Smooth muscle cell (in vitro differentiated cells): ENCODE measurements around the gene PID1. TPM values are rescaled to one million over a fixed set of nuclear protein-coding genes. Genes with fewer than 3 reads are reported as not detected.

ENCODE experiments used
- DNase-seq: peaks from one replicate; lab custom pipeline; 2025; ENCODE audit not compliant: unreplicated experiment; lab: John Stamatoyannopoulos, UW
- H2AFZ ChIP-seq: fragments of 200-600 bp; sonication (generic); 2 replicates; pipeline ENCODE4 v1.6.0; 2016; ENCODE audit warnings: antibody characterized with exemption, low read depth, mild to moderate bottlenecking
- H3F3A ChIP-seq: fragments of 200-600 bp; sonication (generic); 2 replicates; pipeline ENCODE4 v1.6.0; 2017; ENCODE audit warnings: antibody characterized with exemption, low read depth
- H3K27ac ChIP-seq: fragments of 200-600 bp; sonication (generic); 2 replicates; pipeline ENCODE4 v1.5.1; 2016; ENCODE audit warnings: low read depth, mild to moderate bottlenecking
- H3K27me3 ChIP-seq: fragments of 200-600 bp; sonication (generic); 2 replicates; pipeline ENCODE4 v1.6.1; 2016; ENCODE audit warnings: low read depth, mild to moderate bottlenecking
- H3K36me3 ChIP-seq: fragments of 200-600 bp; sonication (generic); 2 replicates; pipeline ENCODE4 v1.5.1; 2016; ENCODE audit warnings: low read depth
- H3K4me1 ChIP-seq: fragments of 200-600 bp; sonication (generic); 2 replicates; pipeline ENCODE4 v1.5.1; 2016; ENCODE audit warnings: low read depth
- H3K4me2 ChIP-seq: fragments of 200-600 bp; sonication (generic); 2 replicates; pipeline ENCODE4 v1.6.0; 2016; ENCODE audit warnings: mild to moderate bottlenecking
- H3K4me3 ChIP-seq: fragments of 200-600 bp; sonication (generic); 2 replicates; pipeline ENCODE4 v1.5.1; 2016; ENCODE audit warnings: mild to moderate bottlenecking
- H3K79me2 ChIP-seq: fragments of 200-600 bp; sonication (generic); 2 replicates; pipeline ENCODE4 v1.6.0; 2016; ENCODE audit warnings: low read depth, mild to moderate bottlenecking
- H3K9ac ChIP-seq: fragments of 200-600 bp; sonication (generic); 2 replicates; pipeline ENCODE4 v1.6.0; 2016; ENCODE audit warnings: low read depth
- H3K9me3 ChIP-seq: fragments of 200-600 bp; sonication (generic); replicated peaks from 2 replicates; pipeline ENCODE4 v1.5.1; 2016; ENCODE audit warnings: low read depth
- H4K20me1 ChIP-seq: fragments of 200-600 bp; sonication (generic); 2 replicates; pipeline ENCODE4 v1.6.0; 2016; ENCODE audit warnings: low read depth
- WGBS: methylation state at CpG from one replicate; pipeline ENCODE4 v1.1.7; 2016; ENCODE audit warnings: low lambda C conversion rate; 5-methylcytosine and 5-hydroxymethylcytosine counted together
- polyA plus RNA-seq: library from polyadenylated mRNA; unstranded; fragments of >200 nt; fragmentation: Nextera tagmentation; extraction: Ambion mirVana; gene quantifications from 2 replicates; pipeline ENCODE4 v1.2.1, GENCODE V29; 2016
- total RNA-seq: library from RNA; depleted of rRNA; stranded (reverse); fragments of >200 nt; gene quantifications from 2 replicates; pipeline ENCODE4 v1.2.3, GENCODE V29; 2014
- TF ChIP-seq, protein P1 (sequence below): fragments of 200-600 bp; sonication (generic); IDR thresholded peaks from 2 replicates; pipeline ENCODE4 v1.5.1; 2017; ENCODE audit warnings: borderline replicate concordance, mild to moderate bottlenecking, antibody characterized with exemption; ENCODE audit not compliant: insufficient read depth, poor library complexity, severe bottlenecking

The PID1 gene
- total and polyA plus RNA-seq, 2 experiments from 2014 or later: 18.1 to 45.3 TPM

- no peak for DNase-seq
- H3K4me3 ChIP-seq: no peak overlapping the region
These were observed 11.9 kb upstream of the PID1 start for GRCh38 chr2:229282758-229283546.

DNA sequence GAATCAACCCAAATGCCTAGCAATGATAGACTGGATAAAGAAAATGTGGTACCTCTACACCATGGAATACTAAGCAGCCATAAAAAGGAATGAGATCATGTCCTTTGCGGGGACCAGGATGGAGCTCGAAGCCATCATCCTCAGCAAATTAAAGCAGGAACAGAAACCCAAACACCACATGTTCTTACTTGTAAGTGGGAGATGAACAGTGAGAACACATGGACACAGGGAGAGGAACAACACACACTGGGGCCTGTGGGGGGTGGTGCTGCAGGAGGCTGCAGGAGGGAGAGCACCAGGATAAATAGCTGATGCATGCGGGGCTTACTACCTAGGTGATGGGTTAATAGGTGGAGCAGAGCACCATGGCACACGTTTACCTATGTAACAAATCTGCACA lies 8.4 kb upstream of the PID1 start:
- Histone ChIP-seq H3K36me3 (no peaks in the 10 kb centered on the region), H3K4me1 (no peaks in the 10 kb centered on the region), H3K27ac (no peak overlapping the region), H3K4me3 (no peak overlapping the region), H3K9me3 (no peaks in the 10 kb centered on the region), H3K9ac (no peak overlapping the region), H4K20me1 (no peaks in the 10 kb centered on the region), H3F3A (no peaks in the 10 kb centered on the region), H3K27me3 (no peaks in the 10 kb centered on the region), H3K4me2 (no peak overlapping the region), H2AFZ (no peak overlapping the region), H3K79me2 (no peaks in the 10 kb centered on the region)
- TF ChIP-seq, protein P1, sequence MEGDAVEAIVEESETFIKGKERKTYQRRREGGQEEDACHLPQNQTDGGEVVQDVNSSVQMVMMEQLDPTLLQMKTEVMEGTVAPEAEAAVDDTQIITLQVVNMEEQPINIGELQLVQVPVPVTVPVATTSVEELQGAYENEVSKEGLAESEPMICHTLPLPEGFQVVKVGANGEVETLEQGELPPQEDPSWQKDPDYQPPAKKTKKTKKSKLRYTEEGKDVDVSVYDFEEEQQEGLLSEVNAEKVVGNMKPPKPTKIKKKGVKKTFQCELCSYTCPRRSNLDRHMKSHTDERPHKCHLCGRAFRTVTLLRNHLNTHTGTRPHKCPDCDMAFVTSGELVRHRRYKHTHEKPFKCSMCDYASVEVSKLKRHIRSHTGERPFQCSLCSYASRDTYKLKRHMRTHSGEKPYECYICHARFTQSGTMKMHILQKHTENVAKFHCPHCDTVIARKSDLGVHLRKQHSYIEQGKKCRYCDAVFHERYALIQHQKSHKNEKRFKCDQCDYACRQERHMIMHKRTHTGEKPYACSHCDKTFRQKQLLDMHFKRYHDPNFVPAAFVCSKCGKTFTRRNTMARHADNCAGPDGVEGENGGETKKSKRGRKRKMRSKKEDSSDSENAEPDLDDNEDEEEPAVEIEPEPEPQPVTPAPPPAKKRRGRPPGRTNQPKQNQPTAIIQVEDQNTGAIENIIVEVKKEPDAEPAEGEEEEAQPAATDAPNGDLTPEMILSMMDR: no peak
- 96% methylated on average over 4 of the region's 4 CpGs for WGBS
- DNase-seq: no peak

More at GRCh38 chr2:229282758-229283546, 11.9 kb upstream of the PID1 start:
- H3K9ac ChIP-seq: no peak overlapping the region
- H3K9me3 ChIP-seq: no peaks in the 10 kb centered on the region
- H3K79me2 ChIP-seq: no peaks in the 10 kb centered on the region
- TF ChIP-seq, protein P1: no peak
- 22% methylated on average over 5 of the region's 5 CpGs for WGBS
- no peaks in the 10 kb centered on the region for H3F3A ChIP-seq
- no peaks in the 10 kb centered on the region for H3K4me1 ChIP-seq
- H2AFZ ChIP-seq: no peak overlapping the region
- peak overlapping the region; percentile 5 for H3K4me2 ChIP-seq
- H3K27me3 ChIP-seq: no peaks in the 10 kb centered on the region
- H4K20me1 ChIP-seq: no peaks in the 10 kb centered on the region
- peaks cover 2% of the 10 kb centered on the region for H3K36me3 ChIP-seq
- no peak overlapping the region for H3K27ac ChIP-seq

DNA sequence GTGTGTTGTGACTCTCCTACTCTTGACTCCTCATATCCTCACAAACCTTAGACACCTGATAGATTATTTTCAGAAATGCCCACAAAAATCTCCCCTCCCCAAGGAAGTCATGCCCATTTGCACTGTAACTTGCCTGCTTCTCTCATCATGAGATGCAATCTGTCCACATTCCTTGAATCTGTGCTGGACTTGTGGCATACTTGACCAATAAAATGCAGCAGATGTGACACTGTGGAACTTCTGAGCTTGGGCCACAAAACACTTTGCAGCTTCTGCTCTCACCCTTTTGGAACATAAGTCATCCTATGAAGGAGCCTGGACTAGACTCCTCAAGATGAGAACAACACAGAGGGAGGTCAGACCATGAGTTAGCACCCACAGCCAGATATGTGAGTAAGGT lies 4.4 kb upstream of the PID1 start:
- TF ChIP-seq, protein P1: no peak
- H2AFZ ChIP-seq: no peak overlapping the region
- no peak overlapping the region for H3K4me2 ChIP-seq
- H3F3A ChIP-seq: no peaks in the 10 kb centered on the region
- peaks cover 5% of the 10 kb centered on the region for H3K79me2 ChIP-seq
- no peak overlapping the region for H3K27ac ChIP-seq
- no peak for DNase-seq
- H3K4me3 ChIP-seq: no peak overlapping the region
- H3K27me3 ChIP-seq: no peaks in the 10 kb centered on the region
- H3K9me3 ChIP-seq: no peaks in the 10 kb centered on the region
- no peak overlapping the region for H3K9ac ChIP-seq
- H3K36me3 ChIP-seq: no peaks in the 10 kb centered on the region
- no peaks in the 10 kb centered on the region for H4K20me1 ChIP-seq
- no peaks in the 10 kb centered on the region for H3K4me1 ChIP-seq
